Breast epithelium (tissue), 3 donors: ENCODE data around the gene NEK10.

ENCODE experiments used
- CTCF ChIP-seq, 3 donors: fragments of 450-650 bp; IDR thresholded peaks; one replicate each; pipeline ENCODE4 v1.5.1; 2016 to 2017; ENCODE audit warnings: antibody characterized with exemption in 3 of 3, mild to moderate bottlenecking in 3 of 3, moderate library complexity in 3 of 3
- POLR2A ChIP-seq: fragments of 450-650 bp; IDR thresholded peaks from one replicate; pipeline ENCODE4 v1.6.1; 2016; ENCODE audit warnings: antibody characterized with exemption, mild to moderate bottlenecking, moderate library complexity

DNA sequence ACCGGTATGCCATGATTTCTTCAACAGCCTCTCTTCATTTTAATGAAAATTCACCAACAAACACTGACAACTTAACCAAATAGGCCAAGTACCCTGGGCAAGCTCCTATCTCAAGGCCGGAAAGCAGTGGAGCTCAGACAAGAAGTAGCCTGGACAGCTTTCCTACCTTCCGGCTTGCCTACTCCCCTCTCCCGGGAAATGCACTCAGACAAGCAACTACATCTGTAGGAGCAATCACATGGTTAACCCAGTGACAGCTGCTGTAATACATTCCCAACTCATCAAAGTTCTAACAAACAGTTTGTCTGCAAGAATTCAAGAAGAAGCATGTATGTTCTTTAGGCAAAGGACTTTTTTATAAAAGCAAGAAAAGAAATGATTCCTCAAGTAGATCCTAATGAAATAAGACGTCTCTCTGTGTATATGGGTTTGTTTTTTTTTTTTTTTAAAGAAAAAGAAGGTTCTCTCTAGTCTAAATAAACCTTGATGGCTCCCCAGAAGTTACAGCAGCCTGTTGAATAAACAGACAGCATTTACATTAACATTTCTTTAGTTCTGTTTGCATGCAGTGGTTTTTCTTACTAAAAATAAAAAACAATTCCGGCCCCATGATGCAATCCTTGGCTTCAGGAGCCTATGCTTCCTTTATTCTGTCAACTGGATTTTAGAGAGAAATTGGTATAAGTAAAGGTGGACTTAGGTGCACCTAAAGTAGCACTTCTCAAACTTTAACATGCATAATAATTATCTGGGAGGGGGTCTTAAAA, 278.7 kb downstream of the NEK10 start:
- TF ChIP-seq CTCF (IDR thresholded peaks at IDR 0.05) (no peak), POLR2A (no peak)
